ENCODE measurements around the gene SVIL. TPM values are rescaled to one million over a fixed set of nuclear protein-coding genes. Genes with fewer than 3 reads are reported as not detected.
"Not testable (repeated sequence)": the region's sequence is repeated elsewhere in the genome, so short reads cannot be mapped to it uniquely, and the experiment has no call there.

The SVIL gene
- total RNA-seq, 2 donors from 2014 or later = 349 to 483 TPM

GRCh38 chr10:29610876-29611647 is 23.7 kb downstream of the SVIL start:
- no peaks in the 10 kb centered on the region for H3K36me3 ChIP-seq
- H3K27me3 ChIP-seq (replicated peaks; ENCODE audit: insufficient read depth) = no peaks in the 10 kb centered on the region
- ATAC-seq (ENCODE audit: insufficient number of reproducible peaks, low FRiP score, low read depth) = no peak
- DNase-seq (ENCODE audit: low spot score) = no peak
- H3K4me1 ChIP-seq (ENCODE audit: control insufficient read depth in 1 of 2, low read depth in 2 of 2) = peaks cover 41 to 73% of the 10 kb centered on the region in 2 donors
- H3K9me3 ChIP-seq = no peaks in the 10 kb centered on the region
- TF ChIP-seq CTCF (IDR thresholded peaks at IDR 0.05) = no peak
- H3K4me3 ChIP-seq = no peak overlapping the region
- H3K27ac ChIP-seq = peak overlapping the region; percentile 37 to 54

- not testable (repeated sequence) for H3K27me3 ChIP-seq (replicated peaks; ENCODE audit: insufficient read depth); H3K9me3 ChIP-seq; DNase-seq (ENCODE audit: low spot score); H3K36me3 ChIP-seq; ATAC-seq (ENCODE audit: insufficient number of reproducible peaks, low FRiP score, low read depth); H3K4me3 ChIP-seq
- Histone ChIP-seq H3K27ac (peak overlapping the region; percentile 24 to 54), H3K4me1 (ENCODE audit: control insufficient read depth in 1 of 2, low read depth in 2 of 2) (peaks cover 41 to 66% of the 10 kb centered on the region in 2 donors)
Observed at GRCh38 chr10:29610331-29610730, 24.4 kb downstream of the SVIL start.

- TF ChIP-seq CTCF (IDR thresholded peaks at IDR 0.05) = no peak
- ATAC-seq (ENCODE audit: insufficient number of reproducible peaks, low FRiP score, low read depth) = no peak
- peaks cover 42 to 61% of the 10 kb centered on the region in 2 donors for H3K4me1 ChIP-seq (ENCODE audit: control insufficient read depth in 1 of 2, low read depth in 2 of 2)
- no peak for DNase-seq (ENCODE audit: low spot score)
- H3K27ac ChIP-seq = peak overlapping the region; percentile 11 to 54
- H3K4me3 ChIP-seq = no peak overlapping the region
- H3K36me3 ChIP-seq = no peaks in the 10 kb centered on the region
- no peaks in the 10 kb centered on the region for H3K9me3 ChIP-seq
- H3K27me3 ChIP-seq (replicated peaks; ENCODE audit: insufficient read depth) = no peaks in the 10 kb centered on the region
Observed at GRCh38 chr10:29609696-29610095, 25.1 kb downstream of the SVIL start.

- no peak for ATAC-seq (ENCODE audit: insufficient number of reproducible peaks, low FRiP score, low read depth)
- DNase-seq (ENCODE audit: low spot score) = no peak
- Histone ChIP-seq H3K9me3 (no peaks in the 10 kb centered on the region), H3K27me3 (replicated peaks; ENCODE audit: insufficient read depth) (no peaks in the 10 kb centered on the region), H3K36me3 (no peaks in the 10 kb centered on the region), H3K27ac (peak overlapping the region; percentile 47 to 54), H3K4me1 (ENCODE audit: control insufficient read depth in 1 of 2, low read depth in 2 of 2) (peaks cover 48 to 70% of the 10 kb centered on the region in 2 donors), H3K4me3 (no peak overlapping the region)
- TF ChIP-seq CTCF (IDR thresholded peaks at IDR 0.05) = no peak
Observed at GRCh38 chr10:29608476-29609301, 26.1 kb downstream of the SVIL start.

GRCh38 chr10:29608062-29608461 is 26.7 kb downstream of the SVIL start:
- no peak for DNase-seq (ENCODE audit: low spot score)
- Histone ChIP-seq H3K36me3 (no peaks in the 10 kb centered on the region), H3K27me3 (replicated peaks; ENCODE audit: insufficient read depth) (no peaks in the 10 kb centered on the region), H3K4me3 (no peak overlapping the region), H3K9me3 (no peaks in the 10 kb centered on the region), H3K4me1 (ENCODE audit: control insufficient read depth in 1 of 2, low read depth in 2 of 2) (peaks cover 51 to 76% of the 10 kb centered on the region in 2 donors), H3K27ac (peak overlapping the region; percentile 47 to 54)
- no peak for ATAC-seq (ENCODE audit: insufficient number of reproducible peaks, low FRiP score, low read depth)
- no peak for TF ChIP-seq CTCF (IDR thresholded peaks at IDR 0.05)

Data from thoracic aorta (tissue), 2 donors.